Neuron (in vitro differentiated cells): Measurements from ENCODE around the gene USB1.
A peak's percentile ranks its signal among the peaks of the same experiment; 100 is the strongest.

ENCODE experiments used
- H2AFZ ChIP-seq: one replicate; pipeline ENCODE4 v1.6.1; 2013; ENCODE audit warnings: low read depth, mild to moderate bottlenecking, inconsistent platforms, low read length, moderate library complexity
- H3K27me3 ChIP-seq: one replicate; pipeline ENCODE4 v1.6.1; 2013; ENCODE audit warnings: low read length; ENCODE audit not compliant: insufficient read depth
- H3K36me3 ChIP-seq: one replicate; pipeline ENCODE4 v1.6.1; 2013; ENCODE audit warnings: low read length; ENCODE audit not compliant: insufficient read depth
- H3K4me1 ChIP-seq: one replicate; pipeline ENCODE4 v1.6.1; 2013; ENCODE audit warnings: low read length; ENCODE audit not compliant: insufficient read depth
- H3K4me3 ChIP-seq: 2 replicates; pipeline ENCODE4 v1.5.1; 2013; ENCODE audit warnings: mild to moderate bottlenecking, low read length, moderate library complexity
- H3K9me3 ChIP-seq: one replicate; pipeline ENCODE4 v1.6.1; 2013; ENCODE audit warnings: low read length

The USB1 gene

DNA sequence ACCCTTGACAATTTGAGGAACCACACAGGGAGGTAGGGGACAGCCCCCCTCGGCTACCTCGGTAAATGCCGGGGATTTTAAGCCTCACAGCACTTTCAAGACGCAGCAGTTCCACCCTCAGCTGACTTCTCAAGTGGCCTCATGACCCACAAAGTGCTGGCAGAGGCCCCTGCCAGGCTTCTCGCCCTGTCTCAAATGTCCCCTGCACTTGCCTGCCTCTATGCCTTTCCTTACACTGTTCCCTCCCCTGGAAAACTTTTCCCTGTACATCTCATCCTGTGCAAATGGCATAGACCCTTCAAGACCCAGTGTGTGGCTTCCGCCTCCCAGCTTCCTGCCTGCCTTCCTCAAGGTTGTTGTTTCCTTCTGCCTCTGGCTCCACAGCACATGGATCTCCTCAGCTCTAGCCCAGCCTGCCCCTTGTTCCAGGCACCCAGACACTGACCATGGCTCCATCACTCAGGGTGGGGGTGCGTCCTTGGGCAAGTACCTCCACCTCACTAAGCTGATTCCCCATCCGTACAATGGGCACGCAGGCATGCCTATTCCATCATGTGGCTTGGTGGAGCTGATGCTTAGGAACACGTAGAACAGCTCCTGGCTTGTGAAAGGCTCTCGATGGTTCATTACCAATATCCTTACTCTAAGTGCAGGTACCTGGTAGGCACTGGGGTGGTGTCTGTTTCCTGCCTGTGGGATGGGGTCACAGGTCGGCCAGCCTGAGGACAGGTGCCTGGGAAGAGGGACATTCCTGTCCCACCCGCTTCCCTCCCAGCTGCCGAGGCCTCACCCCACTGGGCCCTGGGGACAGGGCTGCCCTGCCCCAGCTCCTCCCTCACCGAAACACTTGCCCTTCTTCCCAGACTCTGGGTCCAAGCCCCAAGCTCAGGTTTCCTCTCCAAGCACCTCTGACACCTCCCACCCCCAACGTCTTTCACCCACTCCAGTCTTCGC lies 48.3 kb downstream of the USB1 start:
- Histone ChIP-seq H2AFZ (no peak overlapping the region), H3K9me3 (no peaks in the 10 kb centered on the region), H3K4me1 (peaks cover 30% of the 10 kb centered on the region), H3K4me3 (no peak overlapping the region), H3K36me3 (peaks cover 5% of the 10 kb centered on the region), H3K27me3 (no peaks in the 10 kb centered on the region)

DNA sequence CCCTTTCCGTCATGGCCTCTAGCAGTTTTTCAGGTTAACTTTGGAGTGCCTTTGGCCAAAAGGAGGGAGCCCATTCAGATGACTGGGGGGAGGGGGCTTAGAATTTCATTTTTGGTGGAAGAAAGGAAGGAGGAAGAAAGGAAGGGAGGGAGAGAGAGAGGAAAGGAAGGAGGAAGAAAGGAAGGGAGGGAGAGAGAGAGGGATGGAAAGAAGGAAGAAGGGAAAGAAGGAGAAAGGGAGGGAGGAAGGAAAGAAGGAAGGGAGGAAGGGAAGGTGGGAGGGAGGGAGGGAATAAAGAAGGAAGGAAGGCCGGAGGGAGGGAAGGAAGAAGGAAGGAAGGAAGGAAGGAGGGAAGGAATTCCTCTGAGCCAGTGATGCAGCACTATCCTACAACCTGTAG lies 50.1 kb downstream of the USB1 start:
- H3K27me3 ChIP-seq, result no peaks in the 10 kb centered on the region
- H3K36me3 ChIP-seq, result no peaks in the 10 kb centered on the region
- no peak overlapping the region for H2AFZ ChIP-seq
- H3K4me1 ChIP-seq, result peaks cover 30% of the 10 kb centered on the region
- no peaks in the 10 kb centered on the region for H3K9me3 ChIP-seq
- no peak overlapping the region for H3K4me3 ChIP-seq

DNA sequence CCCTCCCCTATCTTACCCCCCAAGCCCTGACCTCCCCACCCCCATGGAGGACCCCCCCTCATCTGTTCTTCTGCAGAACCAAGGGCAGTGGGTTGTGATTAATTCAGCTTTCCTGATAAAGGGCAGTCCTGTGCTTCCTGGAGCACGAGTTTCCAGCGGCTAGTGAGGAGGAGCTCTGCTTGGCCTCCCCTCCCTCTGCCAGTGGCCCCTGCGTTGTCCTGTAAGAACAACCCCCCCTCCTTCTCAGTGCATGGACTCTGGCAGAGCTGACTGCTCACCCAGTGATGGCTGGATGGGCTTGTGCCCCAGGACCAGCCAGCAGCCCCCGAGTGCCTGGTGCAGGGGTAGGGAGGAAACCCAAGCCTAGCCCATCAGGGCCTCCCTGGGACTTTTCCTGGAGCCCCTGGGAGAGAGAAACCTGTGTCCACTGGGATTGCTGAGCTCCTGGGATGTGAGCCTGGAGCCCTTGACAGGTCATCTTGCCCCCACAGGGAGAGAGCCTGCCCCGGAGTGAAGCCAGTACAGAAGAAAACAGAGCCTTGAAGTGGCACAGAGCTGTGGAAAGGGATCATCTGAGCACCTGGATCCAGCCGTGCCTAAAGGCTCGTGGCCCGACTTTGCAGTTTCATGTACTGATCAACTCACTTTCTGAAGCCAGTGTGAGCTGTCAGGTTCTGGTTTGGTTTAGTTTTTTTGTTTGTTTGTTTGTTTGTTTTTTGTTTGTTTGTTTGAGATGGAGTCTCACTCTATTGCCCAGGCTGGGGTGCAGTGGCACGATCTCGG lies 50.8 kb downstream of the USB1 start:
- Histone ChIP-seq H3K36me3 (no peaks in the 10 kb centered on the region), H3K27me3 (no peaks in the 10 kb centered on the region), H2AFZ (no peak overlapping the region), H3K4me3 (no peak overlapping the region), H3K4me1 (peaks cover 30% of the 10 kb centered on the region), H3K9me3 (no peaks in the 10 kb centered on the region)

- Histone ChIP-seq H3K4me3 (no peak overlapping the region), H2AFZ (no peak overlapping the region), H3K9me3 (no peaks in the 10 kb centered on the region), H3K36me3 (no peaks in the 10 kb centered on the region), H3K4me1 (peaks cover 15% of the 10 kb centered on the region), H3K27me3 (no peaks in the 10 kb centered on the region)
Observed at GRCh38 chr16:58053682-58054005, 52.4 kb downstream of the USB1 start.

DNA sequence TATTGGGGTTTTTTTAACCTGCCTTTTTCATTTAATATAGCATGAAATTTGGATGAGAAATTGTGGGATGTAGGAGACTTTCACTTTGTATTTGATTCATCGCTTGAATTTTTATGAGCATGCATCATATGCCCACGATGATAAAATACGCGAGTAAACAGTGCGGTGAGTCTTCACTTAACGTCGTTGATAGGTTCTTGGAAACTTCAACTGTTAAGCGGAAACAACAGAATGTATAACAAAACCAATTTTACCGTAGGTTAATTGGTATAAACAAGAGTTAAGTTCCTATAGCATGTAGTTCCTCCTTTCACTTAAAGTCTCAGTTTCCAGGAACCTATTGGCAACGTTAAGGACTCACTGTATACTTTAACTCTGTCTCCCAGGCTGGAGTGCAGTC lies 53.1 kb downstream of the USB1 start:
- H3K4me1 ChIP-seq, result peaks cover 8% of the 10 kb centered on the region
- no peaks in the 10 kb centered on the region for H3K27me3 ChIP-seq
- no peaks in the 10 kb centered on the region for H3K9me3 ChIP-seq
- H3K4me3 ChIP-seq, result no peak overlapping the region
- no peak overlapping the region for H2AFZ ChIP-seq
- no peaks in the 10 kb centered on the region for H3K36me3 ChIP-seq

- H3K4me1 ChIP-seq, result peaks cover 5% of the 10 kb centered on the region
- H3K36me3 ChIP-seq, result no peaks in the 10 kb centered on the region
- H3K27me3 ChIP-seq, result no peaks in the 10 kb centered on the region
- no peaks in the 10 kb centered on the region for H3K9me3 ChIP-seq
- no peak overlapping the region for H3K4me3 ChIP-seq
- no peak overlapping the region for H2AFZ ChIP-seq
Observed at GRCh38 chr16:58056580-58056979, 55.4 kb downstream of the USB1 start.

GRCh38 chr16:58057121-58057520 lies 55.9 kb downstream of the USB1 start:
- Histone ChIP-seq H2AFZ (no peak overlapping the region), H3K27me3 (no peaks in the 10 kb centered on the region), H3K36me3 (no peaks in the 10 kb centered on the region), H3K9me3 (no peaks in the 10 kb centered on the region), H3K4me3 (no peak overlapping the region), H3K4me1 (peaks cover under 1% of the 10 kb centered on the region)

GRCh38 chr16:58057784-58058183 lies 56.6 kb downstream of the USB1 start:
- H3K9me3 ChIP-seq, result no peaks in the 10 kb centered on the region
- no peaks in the 10 kb centered on the region for H3K27me3 ChIP-seq
- no peak overlapping the region for H3K4me3 ChIP-seq
- no peak overlapping the region for H2AFZ ChIP-seq
- no peaks in the 10 kb centered on the region for H3K36me3 ChIP-seq
- H3K4me1 ChIP-seq, result peaks cover 3% of the 10 kb centered on the region

DNA sequence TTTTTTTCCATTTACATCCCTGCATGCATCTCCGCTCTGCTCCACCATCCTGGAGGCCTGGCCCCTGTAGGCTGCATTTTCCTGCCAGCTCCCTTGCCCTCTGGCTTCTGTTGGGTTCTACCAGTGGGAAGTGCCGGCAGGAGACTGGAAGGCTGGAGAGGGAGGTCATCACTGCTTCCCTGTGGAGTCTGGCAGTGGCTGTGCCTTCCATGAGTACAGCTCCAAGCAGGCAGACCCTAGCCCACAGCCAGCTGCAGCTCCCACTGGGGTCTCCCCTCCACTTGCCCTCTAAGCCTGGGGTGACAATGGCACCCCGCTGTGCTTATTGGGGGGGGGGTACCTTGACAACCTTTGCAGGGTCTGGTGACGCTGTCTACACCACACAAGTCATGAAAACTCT lies 61.6 kb downstream of the USB1 start:
- peaks cover 14% of the 10 kb centered on the region for H3K4me1 ChIP-seq
- no peaks in the 10 kb centered on the region for H3K36me3 ChIP-seq
- H3K4me3 ChIP-seq, result no peak overlapping the region
- no peaks in the 10 kb centered on the region for H3K27me3 ChIP-seq
- no peaks in the 10 kb centered on the region for H3K9me3 ChIP-seq
- no peak overlapping the region for H2AFZ ChIP-seq

DNA sequence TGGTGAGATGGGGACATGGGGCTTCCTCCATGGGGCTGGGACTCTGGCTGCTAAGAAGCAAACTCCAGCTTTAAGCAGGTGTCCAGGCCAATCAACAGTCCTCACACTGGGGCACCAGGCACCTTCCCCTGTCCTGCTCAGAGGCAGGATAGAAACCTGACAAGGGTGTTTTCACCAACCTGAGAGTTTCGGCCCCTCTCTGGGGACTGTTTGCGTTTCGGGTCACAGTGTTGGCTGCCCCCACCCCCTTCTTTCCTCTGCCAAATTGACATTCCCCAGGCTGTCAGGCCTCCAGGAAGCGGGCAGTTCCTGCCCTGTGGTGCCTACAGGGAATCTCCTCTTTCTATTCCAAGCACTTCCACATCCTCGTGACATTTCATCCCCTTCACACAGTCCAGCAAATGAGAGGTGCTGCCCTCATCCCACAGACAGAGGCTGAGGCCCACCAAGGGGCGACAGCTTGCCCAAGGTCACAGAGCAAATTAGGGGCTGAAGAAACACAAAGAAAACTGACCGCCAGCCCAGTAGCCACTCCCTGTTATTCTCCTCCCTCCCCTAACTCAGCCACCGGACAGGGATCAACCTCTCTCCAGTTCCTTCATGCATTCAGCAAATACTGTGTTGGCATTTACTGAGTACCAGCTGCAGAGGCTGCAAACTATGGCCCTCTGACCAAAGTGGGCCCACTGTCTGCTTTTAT lies 62.3 kb downstream of the USB1 start:
- Histone ChIP-seq H2AFZ (peak overlapping the region; percentile 37), H3K27me3 (no peaks in the 10 kb centered on the region), H3K36me3 (no peaks in the 10 kb centered on the region), H3K9me3 (no peaks in the 10 kb centered on the region), H3K4me3 (no peak overlapping the region), H3K4me1 (peaks cover 14% of the 10 kb centered on the region)

- H3K36me3 ChIP-seq, result no peaks in the 10 kb centered on the region
- H3K4me1 ChIP-seq, result no peaks in the 10 kb centered on the region
- H3K9me3 ChIP-seq, result peaks cover 2% of the 10 kb centered on the region
- no peak overlapping the region for H2AFZ ChIP-seq
- H3K27me3 ChIP-seq, result no peaks in the 10 kb centered on the region
- H3K4me3 ChIP-seq, result no peak overlapping the region
Observed at GRCh38 chr16:58070585-58070984, 69.4 kb downstream of the USB1 start.
